ENCODE measurements around the gene LAMA3. TPM values are rescaled to one million over a fixed set of nuclear protein-coding genes. Genes with fewer than 3 reads are reported as not detected.

Gene LAMA3
- total RNA-seq, 1 donor: 5.2 TPM

- no peak for DNase-seq (ENCODE audit: low read depth)
- no peak for TF ChIP-seq CTCF (IDR thresholded peaks at IDR 0.05; ENCODE audit: insufficient read depth, low read depth, low read length)
- H3K4me3 ChIP-seq (ENCODE audit: low read depth, low read length): no peak overlapping the region
Measured at GRCh38 chr18:23646282-23646681, 43.0 kb upstream of the LAMA3 start.

GRCh38 chr18:23648456-23648855, 40.8 kb upstream of the LAMA3 start:
- no peak for DNase-seq (ENCODE audit: low read depth)
- H3K4me3 ChIP-seq (ENCODE audit: low read depth, low read length): no peak overlapping the region
- no peak for TF ChIP-seq CTCF (IDR thresholded peaks at IDR 0.05; ENCODE audit: insufficient read depth, low read depth, low read length)

GRCh38 chr18:23648940-23649607, 40.2 kb upstream of the LAMA3 start:
- TF ChIP-seq CTCF (IDR thresholded peaks at IDR 0.05; ENCODE audit: insufficient read depth, low read depth, low read length): no peak

GRCh38 chr18:23650968-23651927, 38.0 kb upstream of the LAMA3 start:
- TF ChIP-seq CTCF (IDR thresholded peaks at IDR 0.05; ENCODE audit: insufficient read depth, low read depth, low read length): no peak
- DNase-seq (ENCODE audit: low read depth): peak; percentile 58
- H3K4me3 ChIP-seq (ENCODE audit: low read depth, low read length): no peak overlapping the region

More at GRCh38 chr18:23648940-23649607, 40.2 kb upstream of the LAMA3 start:
- no peak overlapping the region for H3K4me3 ChIP-seq (ENCODE audit: low read depth, low read length)
- no peak for DNase-seq (ENCODE audit: low read depth)

GRCh38 chr18:23652232-23652631, 37.0 kb upstream of the LAMA3 start:
- no peak overlapping the region for H3K4me3 ChIP-seq (ENCODE audit: low read depth, low read length)
- DNase-seq (ENCODE audit: low read depth): no peak
- no peak for TF ChIP-seq CTCF (IDR thresholded peaks at IDR 0.05; ENCODE audit: insufficient read depth, low read depth, low read length)

GRCh38 chr18:23658285-23658684, 31.0 kb upstream of the LAMA3 start:
- no peak for TF ChIP-seq CTCF (IDR thresholded peaks at IDR 0.05; ENCODE audit: insufficient read depth, low read depth, low read length)
- DNase-seq (ENCODE audit: low read depth): no peak
- no peak overlapping the region for H3K4me3 ChIP-seq (ENCODE audit: low read depth, low read length)
